Heart left ventricle (tissue), 16 donors: ENCODE measurements around the gene SHISA5. TPM values are rescaled to one million over a fixed set of nuclear protein-coding genes. Genes with fewer than 3 reads are reported as not detected.

Experiments used
- ATAC-seq, 4 donors: fragments of 200-7000 bp; cut with Tn5 transposase; one replicate each; pipeline ENCODE4 v1.9.1; 2020 to 2022; ENCODE audit warnings: moderate library complexity in 4 of 4, mild to moderate bottlenecking in 3 of 4, moderate number of reproducible peaks in 1 of 4
- DNase-seq, 5 donors: peaks; one replicate each; pipeline ENCODE4 v3.0.0-alpha.2; 2020
- H3K27ac ChIP-seq, 12 donors: fragments of 200-600 bp; sonication (generic) in 4 of 12; one replicate each; pipeline versions ENCODE4 v1.5.0 to v1.8.0; 2016 to 2022; ENCODE audit warnings: mild to moderate bottlenecking in 2 of 12
- H3K27me3 ChIP-seq, 9 donors: fragments of 200-600 bp; sonication (generic) in 2 of 9; one replicate each; pipeline versions ENCODE4 v1.5.1 to v1.8.0; 2016 to 2022; ENCODE audit warnings: mild to moderate bottlenecking in 3 of 9
- H3K36me3 ChIP-seq, 9 donors: fragments of 200-600 bp; sonication (generic) in 2 of 9; one replicate each; pipeline versions ENCODE4 v1.5.0 to v1.8.0; 2018 to 2022; ENCODE audit warnings: mild to moderate bottlenecking in 2 of 9
- H3K4me1 ChIP-seq, 12 donors: fragments of 200-600 bp; sonication (generic) in 4 of 12; one replicate each; pipeline versions ENCODE4 v1.5.0 to v1.8.0; 2016 to 2022; ENCODE audit warnings: mild to moderate bottlenecking in 3 of 12
- H3K4me3 ChIP-seq, 12 donors: fragments of 200-600 bp; sonication (generic) in 4 of 12; one replicate each; pipeline versions ENCODE4 v1.5.0 to v1.8.0; 2017 to 2022; ENCODE audit warnings: mild to moderate bottlenecking in 9 of 12, moderate library complexity in 4 of 12
- H3K9me3 ChIP-seq, 12 donors: fragments of 200-600 bp; sonication (generic) in 4 of 12; one replicate each; pipeline versions ENCODE4 v1.5.0 to v1.8.0; 2016 to 2022; ENCODE audit warnings: mild to moderate bottlenecking in 1 of 12
- CTCF ChIP-seq, 12 donors: fragments of 200-600 bp; sonication (generic) in 4 of 12; IDR thresholded peaks; one replicate each; pipeline versions ENCODE4 v1.5.0 to v1.8.0; 2018 to 2022; ENCODE audit warnings: antibody characterized with exemption in 12 of 12, mild to moderate bottlenecking in 5 of 12
- POLR2A ChIP-seq, 2 donors: fragments of 450-650 bp; IDR thresholded peaks; one replicate each; pipeline ENCODE4 v1.6.1; 2017; ENCODE audit warnings: antibody characterized with exemption in 2 of 2, mild to moderate bottlenecking in 2 of 2, moderate library complexity in 2 of 2
- WGBS, 4 donors: extraction: QIAGEN DNeasy Blood & Tissue Kit in 2 of 4; methylation state at CpG; one replicate each; pipeline versions ENCODE4 v1.1.5 to v1.1.7; 2013 to 2018; 5-methylcytosine and 5-hydroxymethylcytosine counted together
- intact Hi-C, 10 donors: fragments of 100-400 bp; cut with DNase I; formaldehyde crosslinking; loops; one replicate each; pipeline versions ENCODE4 v1.11.1 to v1.14.2; 2022
- polyA plus RNA-seq, 2 donors: library from polyadenylated mRNA; stranded (reverse); fragments of 200-250 nt; gene quantifications; one replicate each; pipeline ENCODE4 v1.2.3, GENCODE V29; 2013
- total RNA-seq, 9 donors: library from RNA; depleted of rRNA in 2 of 9; stranded (reverse); fragments of >200 nt in 2 of 9; fragmentation: NEBNext Ultra II Directional in 3 of 9; extraction: Animal tissue kit (Norgen Biotek cat#: 25700) in 3 of 9; gene quantifications; one replicate each; pipeline versions ENCODE4 v1.1.0 to v1.2.4, GENCODE V29; 2016 to 2023
- donor health status: ischemic (EF 13 %, LVEDD 7.1; RV severe dilation, severe dysfunction).
- donor health status: healthy with polysubstance abuse.
- donor health status: DM: no; HTN: yes; CAD: no.
- donor health status: DM: no; HTN: no; CAD: no.
- donor health status: ischemic (EF 25% LVEDD 6.9; RV normal size, moderate dysfunction).
- donor health status: ischemic (EF 25% LVEDD 5.7; RV mildly dilated, moderate dysfunction).
- donor health status: healthy.
- donor health status: DM: yes; HTN: yes; CAD: no.
- donor health status: ischemic (EF 35%, LVEDD 5.7; RV mildly dilated, moderate dysfunction).
- donor health status: nonischemic (EF 11% LVEDD 7.7; RV severe dilation, severe dysfunction).
- donor health status: DM: yes; HTN: yes; CAD: no.
- donor health status: PGD.
- donor health status: ischemic (EF 29% LVEDD 5.4; RV normal size, mild dysfunction).
- donor health status: nonischemic (EF 23%, LVEDD 6.1; RV moderate dilation, normal function).

The SHISA5 gene
- total and polyA plus RNA-seq, 11 donors = 25.8 to 124 (median 54.6) TPM

- intact Hi-C loops = loop anchor here in 5 of 10 donors (10.0 kb wide), 1 partner anchor 269 kb away; no protein-coding TSS in a partner anchor
- 90 to 94% (median 91%) methylated on average over 5 of the region's 5 CpGs for whole genome bisulfite sequencing, 4 donors
- H3K4me3 ChIP-seq = no peak overlapping the region
- H3K27ac ChIP-seq = no peak overlapping the region
- no peaks in the 10 kb centered on the region for H3K9me3 ChIP-seq
- H3K4me1 ChIP-seq = peaks cover 0 to 16% (median 8%) of the 10 kb centered on the region in 12 donors
- peak in 1 of 5 donors; percentile 6 for DNase-seq
- TF ChIP-seq POLR2A (IDR thresholded peaks at IDR 0.05) = no peak
- TF ChIP-seq CTCF (IDR thresholded peaks at IDR 0.05) = no peak
- H3K27me3 ChIP-seq = no peaks in the 10 kb centered on the region
- peaks cover 0 to 9% (median 0%) of the 10 kb centered on the region in 9 donors for H3K36me3 ChIP-seq
- no peak for ATAC-seq
Observed at GRCh38 chr3:48544141-48544540, 40.2 kb upstream of the SHISA5 start.

- no peak overlapping the region for H3K4me3 ChIP-seq
- peaks cover 0 to 12% (median 0%) of the 10 kb centered on the region in 9 donors for H3K36me3 ChIP-seq
- intact Hi-C loops = loop anchor here in 5 of 10 donors (10.0 kb wide), 1 partner anchor 269 kb away; no protein-coding TSS in a partner anchor
- H3K27ac ChIP-seq = no peak overlapping the region
- ATAC-seq = peak; percentile 63 to 88 (median 84)
- no peaks in the 10 kb centered on the region for H3K27me3 ChIP-seq
- WGBS, 4 donors = 15 to 26% (median 24%) methylated on average over 4 to 9 of the region's 9 CpGs
- TF ChIP-seq CTCF (IDR thresholded peaks at IDR 0.05) = no peak
- no peak for TF ChIP-seq POLR2A (IDR thresholded peaks at IDR 0.05)
- peaks cover 0 to 11% (median 6%) of the 10 kb centered on the region in 12 donors for H3K4me1 ChIP-seq
- H3K9me3 ChIP-seq = no peaks in the 10 kb centered on the region
- DNase-seq = peak in 4 of 5 donors; percentile 58 to 78 (median 63)
Observed at GRCh38 chr3:48543271-48543866, 39.4 kb upstream of the SHISA5 start.

DNA sequence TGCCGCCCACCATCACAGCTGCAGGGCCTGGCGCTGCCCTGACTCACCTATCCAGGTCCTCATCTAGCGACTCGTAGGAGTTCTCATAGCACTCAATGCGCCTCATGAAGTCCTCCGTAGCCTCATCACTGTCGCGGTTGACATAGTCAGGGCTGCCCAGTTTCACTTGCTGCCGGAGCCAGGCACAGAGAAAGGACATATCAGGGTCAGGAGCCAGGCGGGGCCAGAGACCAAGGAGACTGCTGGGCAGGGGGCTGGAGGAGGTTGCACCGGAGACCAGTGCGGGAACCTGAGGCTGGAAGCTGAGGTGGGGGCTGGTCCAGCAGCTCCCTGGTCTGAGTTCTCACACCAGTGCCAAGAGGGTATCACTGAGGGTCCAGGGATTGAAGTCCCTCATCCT, 34.5 kb upstream of the SHISA5 start:
- DNase-seq = peak in 1 of 5 donors; percentile 34
- intact Hi-C loops = no loop called here
- H3K27me3 ChIP-seq = no peaks in the 10 kb centered on the region
- H3K9me3 ChIP-seq = no peaks in the 10 kb centered on the region
- no peak overlapping the region for H3K4me3 ChIP-seq
- H3K27ac ChIP-seq = no peak overlapping the region
- 94 to 98% (median 96%) methylated on average over 11 to 12 of the region's 12 CpGs for WGBS, 4 donors
- no peak for ATAC-seq
- H3K36me3 ChIP-seq = peaks cover 0 to 37% (median 2%) of the 10 kb centered on the region in 9 donors
- peaks cover 0 to 7% (median 2%) of the 10 kb centered on the region in 12 donors for H3K4me1 ChIP-seq
- TF ChIP-seq POLR2A (IDR thresholded peaks at IDR 0.05) = no peak

DNA sequence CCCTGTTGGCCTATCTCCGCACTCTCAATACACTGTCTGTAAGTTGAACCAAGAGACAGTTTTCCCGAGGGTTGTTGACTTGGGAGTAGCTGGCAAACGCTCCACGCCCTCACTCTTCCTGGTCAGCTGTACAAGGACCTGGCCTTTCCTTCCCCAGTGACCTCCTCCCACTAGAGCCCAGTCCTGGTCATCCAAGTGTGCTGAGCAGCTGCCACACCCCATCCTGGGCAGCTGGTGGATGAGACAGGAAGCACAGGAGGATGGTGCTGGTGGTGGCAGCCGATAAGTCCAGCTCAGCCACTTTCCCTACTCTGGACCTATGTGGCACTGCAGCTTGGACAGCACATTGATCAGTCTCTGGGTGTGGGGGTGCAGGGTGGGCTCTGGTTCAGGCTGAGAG, 32.8 kb upstream of the SHISA5 start:
- no peaks in the 10 kb centered on the region for H3K27me3 ChIP-seq
- 76 to 88% (median 80%) methylated on average over 4 to 5 of the region's 5 CpGs for WGBS, 4 donors
- H3K36me3 ChIP-seq = peaks cover 0 to 37% (median 2%) of the 10 kb centered on the region in 9 donors
- ATAC-seq (peak in 2 of 4 donors; percentile 33 to 35), DNase-seq (no peak)
- no peak overlapping the region for H3K4me3 ChIP-seq
- H3K27ac ChIP-seq = no peak overlapping the region
- peaks cover 0 to 12% (median 0%) of the 10 kb centered on the region in 12 donors for H3K4me1 ChIP-seq
- no peak for TF ChIP-seq POLR2A (IDR thresholded peaks at IDR 0.05)
- TF ChIP-seq CTCF (IDR thresholded peaks at IDR 0.05) = no peak
- intact Hi-C loops = no loop called here
- H3K9me3 ChIP-seq = no peaks in the 10 kb centered on the region
